Stimulated activated CD4-positive, alpha-beta T cell treated with anti-CD3 and anti-CD28 coated beads, Interleukin-2, amount 100 ng/mL, for 4 hours (primary cell): ENCODE data around the gene MYG1.

Experiments used
- DNase-seq: peaks from one replicate; pipeline ENCODE4 v3.0.0-alpha.2; 2020; ENCODE audit warnings: low read depth

The MYG1 gene

DNA sequence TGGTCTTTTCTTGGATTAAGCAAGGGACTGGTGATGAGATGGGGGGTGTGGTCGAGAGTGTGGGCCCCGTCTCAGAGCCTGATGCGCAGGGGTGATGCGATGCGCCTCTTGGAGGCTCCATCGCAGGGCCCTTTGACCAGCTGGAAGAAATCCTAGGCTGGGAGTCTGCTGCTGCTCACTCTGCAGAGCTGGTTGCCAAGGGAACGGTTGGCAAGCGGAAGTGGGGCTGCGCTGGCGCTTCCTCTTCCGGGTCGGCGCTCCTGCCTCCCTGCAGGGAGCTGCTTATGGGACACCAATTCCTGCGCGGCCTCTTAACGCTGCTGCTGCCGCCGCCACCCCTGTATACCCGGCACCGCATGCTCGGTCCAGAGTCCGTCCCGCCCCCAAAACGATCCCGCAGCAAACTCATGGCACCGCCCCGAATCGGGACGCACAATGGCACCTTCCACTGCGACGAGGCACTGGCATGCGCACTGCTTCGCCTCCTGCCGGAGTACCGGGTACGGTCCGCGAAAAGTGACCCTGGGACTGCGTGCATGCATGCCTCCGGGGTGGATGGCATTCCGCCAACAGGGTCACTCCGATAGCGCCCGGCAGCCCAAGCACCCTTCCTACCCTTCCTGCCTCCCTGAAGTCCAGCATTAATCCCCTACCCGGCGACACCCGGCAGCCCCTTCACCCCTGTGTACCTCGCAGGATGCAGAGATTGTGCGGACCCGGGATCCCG lies at the start of gene MYG1:
TSS of gene MYG1 (plus strand) at position 242 of the 727 bp plus-strand sequence. CDS start at position 285, 43 bp downstream.
- DNase-seq: peak; percentile 78

- DNase-seq: peak; percentile 50
Measured at GRCh38 chr12:53251477-53252348, 47.8 kb upstream of the MYG1 start.

- DNase-seq: no peak
Measured at GRCh38 chr12:53252349-53252916, 47.1 kb upstream of the MYG1 start.

GRCh38 chr12:53253298-53253697 lies 46.2 kb upstream of the MYG1 start:
- no peak for DNase-seq

DNA sequence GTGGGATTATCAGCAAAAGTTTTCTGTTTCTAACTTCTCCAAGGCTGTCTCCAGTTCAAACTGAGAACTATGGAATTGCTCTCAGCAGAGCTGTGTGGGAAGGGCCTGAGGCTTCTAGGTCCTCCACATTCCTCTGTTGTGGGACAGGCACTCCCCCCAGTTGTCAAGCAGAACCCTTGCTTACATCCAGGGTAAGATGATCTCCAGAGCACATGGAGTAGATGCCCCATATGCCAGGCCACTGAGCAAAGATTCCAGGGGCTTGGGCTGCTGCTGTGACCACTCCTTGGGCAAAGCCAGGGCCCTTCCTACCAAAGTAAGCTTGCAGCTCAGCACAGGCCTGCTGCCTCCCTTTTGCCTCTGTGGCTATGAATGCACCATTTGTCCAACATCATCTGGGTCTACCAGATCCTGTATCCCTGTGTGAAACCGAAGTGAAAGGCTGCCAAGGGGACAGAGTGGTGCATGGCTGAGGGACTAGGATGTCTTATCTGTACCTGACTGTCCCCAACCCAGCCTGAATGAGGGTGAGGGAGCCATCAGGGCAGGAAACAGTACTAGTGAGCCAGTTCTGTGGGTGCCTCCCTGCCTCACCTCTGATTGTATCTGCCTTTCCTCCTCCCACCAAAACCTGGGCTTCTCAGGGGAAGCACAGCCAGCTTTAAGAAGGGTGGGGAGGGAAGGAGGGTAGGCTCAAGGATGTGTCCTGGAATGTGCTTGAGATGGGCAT lies 44.5 kb upstream of the MYG1 start:
- DNase-seq: no peak

DNA sequence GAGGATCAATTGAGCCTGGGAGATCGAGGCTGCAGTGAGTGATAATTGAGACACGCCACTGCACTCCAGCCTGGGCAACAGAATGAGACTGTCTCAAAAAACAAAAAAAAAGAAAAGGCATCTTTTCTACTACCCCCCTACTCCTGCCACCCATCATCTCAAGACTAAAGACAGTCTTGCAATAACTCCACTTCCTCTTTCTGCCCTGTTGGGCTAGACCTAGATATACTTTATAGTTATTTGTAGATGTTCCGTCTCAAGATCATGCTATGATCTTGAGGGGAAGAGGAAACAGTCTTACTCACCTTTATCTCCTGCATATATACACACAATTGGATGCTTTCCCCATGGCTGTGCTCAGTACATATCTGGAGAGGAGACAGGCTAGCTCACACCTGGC lies 43.5 kb upstream of the MYG1 start:
- DNase-seq: no peak

DNA sequence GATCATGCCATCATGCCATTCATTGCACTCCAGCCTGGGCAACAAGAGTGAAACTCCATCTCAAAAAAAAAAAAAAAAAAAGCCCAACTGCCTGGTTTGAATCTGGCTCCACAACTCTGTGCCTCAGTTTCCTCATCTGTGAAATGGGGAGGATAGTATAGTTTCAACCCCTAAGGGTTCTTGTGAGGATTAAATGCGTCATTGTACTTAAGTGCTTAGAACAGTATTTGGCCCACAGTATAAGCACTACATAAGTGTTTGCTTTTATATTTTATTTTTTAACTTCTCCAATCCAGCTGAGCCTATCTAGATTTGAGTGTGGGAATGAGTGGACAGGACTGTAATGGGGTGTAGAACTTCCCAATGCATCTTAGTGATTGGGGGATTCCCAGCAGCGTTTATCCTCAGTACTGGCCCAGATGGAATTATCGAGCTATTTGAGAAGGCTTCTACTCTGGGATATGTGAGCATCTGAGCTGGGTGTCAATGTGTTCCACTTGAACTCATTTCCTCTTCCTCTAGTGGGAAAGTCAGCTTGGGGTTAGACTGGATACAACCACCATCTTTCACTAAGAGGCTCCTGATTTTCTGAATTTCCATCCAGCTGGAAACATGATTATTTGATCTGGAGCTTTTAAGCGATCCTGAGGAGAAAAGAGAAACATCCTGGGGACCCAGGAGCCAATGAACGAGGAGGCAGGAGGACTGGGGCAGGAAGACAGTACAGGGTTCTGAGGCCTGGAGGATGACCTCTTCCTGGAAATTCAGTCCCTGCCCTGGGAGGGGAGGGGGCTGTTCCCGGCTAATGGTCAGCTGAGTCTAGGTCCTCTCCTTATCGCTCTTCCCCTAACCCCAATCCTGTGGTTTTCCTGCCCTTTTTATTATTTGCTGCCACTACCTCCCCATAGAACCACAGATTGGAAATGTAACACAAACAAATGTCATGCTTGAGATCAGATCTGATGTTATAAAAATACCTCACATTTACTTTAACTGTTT lies 40.7 kb upstream of the MYG1 start:
- no peak for DNase-seq

DNA sequence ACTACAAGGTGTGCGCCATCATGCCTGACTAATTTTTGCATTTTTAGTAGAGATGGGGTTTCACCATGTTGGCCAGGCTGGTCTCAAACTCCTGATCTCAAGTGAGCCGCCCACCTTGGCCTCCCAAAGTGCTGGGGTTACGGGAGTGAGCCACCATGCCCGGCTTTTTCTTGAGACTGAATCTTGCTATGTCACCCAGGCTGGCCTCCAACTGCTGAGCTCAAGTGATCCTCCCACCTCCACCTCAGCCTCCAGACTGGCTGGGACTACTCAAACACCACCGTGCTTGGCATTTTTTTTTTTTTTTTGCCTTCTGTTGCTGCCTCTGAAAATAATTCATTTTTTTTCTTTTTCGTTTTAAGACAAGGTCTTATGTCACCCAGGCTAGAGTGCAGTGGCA lies 39.6 kb upstream of the MYG1 start:
- no peak for DNase-seq

DNA sequence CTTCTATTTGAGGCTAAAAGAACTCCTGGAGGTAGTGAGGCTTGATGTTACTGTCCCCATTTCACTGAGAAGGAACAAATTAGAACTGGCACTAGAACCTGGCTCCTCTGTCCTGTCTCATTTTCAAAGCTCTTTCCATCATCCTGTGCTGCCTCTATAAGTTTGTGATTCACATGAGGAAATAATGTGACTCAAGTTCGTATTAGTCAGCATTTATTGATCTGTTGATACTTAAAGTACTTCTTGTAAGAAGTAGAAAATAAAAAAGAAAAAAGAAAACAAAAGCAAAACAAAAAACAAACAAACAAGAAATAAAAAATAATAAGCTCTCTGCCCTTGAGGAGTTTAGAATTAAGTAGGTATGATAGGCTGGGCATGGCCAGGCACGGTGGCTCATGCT lies 33.7 kb upstream of the MYG1 start:
- no peak for DNase-seq

DNA sequence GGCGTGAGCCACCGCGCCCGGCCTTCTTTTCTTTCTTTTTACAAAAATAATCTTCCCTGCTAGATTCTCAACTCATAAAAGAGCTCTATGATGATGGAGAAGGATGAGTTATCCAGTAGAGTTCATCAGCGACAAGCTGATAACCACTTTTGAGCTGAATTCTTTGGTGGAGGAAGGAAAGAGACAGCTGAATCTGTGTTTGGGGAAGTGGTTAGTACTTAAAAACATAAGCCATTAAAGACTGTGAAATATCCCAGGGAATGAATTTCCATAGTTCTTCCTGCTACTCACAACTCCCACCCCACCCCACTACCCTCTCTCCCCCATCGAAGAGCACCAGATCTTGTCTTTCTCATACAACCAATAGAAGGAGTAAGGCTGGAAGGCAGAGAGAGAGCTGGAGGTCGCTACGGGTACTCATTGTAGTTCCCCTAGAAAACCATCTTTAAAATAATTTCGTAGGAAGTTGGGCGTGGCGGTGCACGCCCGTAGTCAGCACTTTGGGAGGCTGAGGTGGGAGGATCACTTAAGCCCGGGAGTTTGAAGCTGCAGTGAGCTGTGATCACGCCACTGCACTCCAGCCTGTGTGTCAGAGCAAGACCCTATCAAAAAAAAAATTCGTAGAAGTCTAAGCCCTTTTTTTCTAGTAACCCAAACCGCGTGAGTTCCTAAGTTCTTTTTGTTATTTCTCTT lies 32.0 kb upstream of the MYG1 start:
- DNase-seq: peak; percentile 18

DNA sequence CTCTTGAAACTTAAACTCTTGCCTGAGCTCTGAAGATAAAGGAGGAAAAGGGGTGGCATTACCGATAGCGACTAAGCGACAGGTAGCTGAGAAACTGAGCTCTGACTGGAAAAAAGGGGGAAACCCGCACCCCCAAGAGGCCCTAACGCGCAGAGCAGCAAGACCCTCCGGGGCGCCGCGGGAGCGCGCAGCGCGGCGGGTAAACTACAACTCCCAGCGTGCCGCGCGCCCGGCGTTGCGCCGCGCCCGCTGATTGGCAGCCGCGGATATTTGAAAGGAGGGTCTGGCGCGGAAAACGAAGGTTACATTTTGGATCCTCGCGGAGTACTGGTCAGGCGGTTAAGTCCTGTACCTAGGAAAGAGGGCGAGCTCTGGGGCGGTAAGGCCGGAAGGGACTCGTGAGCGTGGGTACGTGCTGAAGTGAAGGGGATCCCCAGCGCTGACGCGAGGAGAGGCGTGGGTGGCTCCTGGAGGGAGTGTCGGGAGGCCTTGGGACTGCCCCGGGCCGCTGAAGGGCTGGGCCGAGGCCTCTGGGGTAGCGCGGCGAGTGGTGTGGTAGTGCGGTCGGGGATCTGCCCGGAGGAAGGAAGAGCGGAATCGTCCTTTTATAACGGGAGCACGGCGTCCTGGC lies 31.4 kb upstream of the MYG1 start, which contains the start of gene ESPL1:
TSS of gene ESPL1 (plus strand) at position 301 of the 631 bp plus-strand sequence. CDS start 468 bp downstream, outside the sequence.
- peak; percentile 74 for DNase-seq

- no peak for DNase-seq
Measured at GRCh38 chr12:53268630-53269562, 30.6 kb upstream of the MYG1 start.

- no peak for DNase-seq
Measured at GRCh38 chr12:53274445-53274844, 25.1 kb upstream of the MYG1 start.

DNA sequence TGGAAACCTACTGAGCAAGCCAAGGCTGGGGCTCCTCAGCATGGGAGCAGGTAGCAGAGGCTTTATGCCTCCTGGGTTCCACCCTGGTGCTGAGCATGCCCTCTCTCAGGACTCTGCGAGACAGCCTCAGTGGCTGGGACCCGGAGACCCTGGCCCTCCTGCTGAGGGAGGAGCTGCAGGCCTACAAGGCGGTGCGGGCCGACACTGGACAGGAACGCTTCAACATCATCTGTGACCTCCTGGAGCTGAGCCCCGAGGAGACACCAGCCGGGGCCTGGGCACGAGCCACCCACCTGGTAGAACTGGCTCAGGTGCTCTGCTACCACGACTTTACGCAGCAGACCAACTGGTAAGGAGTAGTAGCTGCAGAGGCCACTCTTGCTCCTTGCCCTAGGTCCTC lies 23.0 kb upstream of the MYG1 start:
- DNase-seq: no peak

- no peak for DNase-seq
Measured at GRCh38 chr12:53277981-53278380, 21.5 kb upstream of the MYG1 start.

GRCh38 chr12:53279283-53279869 lies 20.1 kb upstream of the MYG1 start:
- DNase-seq: no peak

DNA sequence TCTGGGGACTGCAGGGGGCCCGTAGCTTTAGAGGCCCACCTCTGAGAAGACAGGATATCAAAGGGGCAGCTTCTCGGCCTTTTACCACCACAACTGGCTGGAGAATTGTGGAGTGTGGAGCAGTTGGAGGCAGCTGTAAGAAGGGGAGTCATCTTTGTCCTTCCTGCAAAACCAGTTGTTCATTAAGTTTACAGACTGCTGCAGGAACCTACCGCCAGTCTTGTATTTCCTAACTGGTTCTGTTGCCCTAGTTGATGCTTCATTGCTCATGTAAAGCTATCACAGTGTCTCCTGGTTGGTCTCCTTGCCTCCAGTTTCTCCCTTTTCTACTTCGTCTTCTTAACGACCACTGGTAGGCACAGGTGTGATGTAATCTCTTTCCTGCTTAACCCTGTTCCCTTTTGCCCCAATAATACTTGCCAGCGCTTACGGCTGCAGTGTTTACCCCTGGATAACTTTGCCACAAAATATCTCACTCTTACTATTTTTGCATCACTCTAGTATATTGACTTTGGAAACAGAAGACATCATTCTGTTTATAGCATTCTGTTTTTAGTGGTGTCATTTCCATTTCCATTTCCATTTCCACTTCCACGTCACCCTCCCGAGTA lies 19.5 kb upstream of the MYG1 start:
- no peak for DNase-seq

GRCh38 chr12:53286448-53286847 lies 13.0 kb upstream of the MYG1 start:
- DNase-seq: no peak
